Measurements from ENCODE around the gene SAMM50.

Gene SAMM50

GRCh38 chr22:43955040-43955882 lies at the start of gene SAMM50:
Gene SAMM50 (plus strand): TSS chr22:43955442. CDS start chr22:43955578, 136 bp downstream.
- Histone ChIP-seq H3K4me1 (ENCODE audit: control insufficient read depth, insufficient read depth, low read length) (peaks cover 20% of the 10 kb centered on the region), H3K4me3 (ENCODE audit: low read depth, low read length) (peak within 1 kb of the TSS; percentile 92), H3K27me3 (ENCODE audit: control insufficient read depth, insufficient read depth, low read length) (no peaks in the 10 kb centered on the region), H3K9me3 (ENCODE audit: control insufficient read depth, insufficient read depth, low read depth, low read length) (no peaks in the 10 kb centered on the region), H3K36me3 (ENCODE audit: control insufficient read depth, insufficient read depth, low read length) (no peaks in the 10 kb centered on the region), H3K9ac (ENCODE audit: low read length) (peak within 1 kb of the TSS; percentile 79), H3K27ac (ENCODE audit: low read depth, low read length) (peak within 1 kb of the TSS; percentile 73; the same call in 1 of the 2 replicates)

- peaks cover 10% of the 10 kb centered on the region; the same call in 1 of the 2 replicates for H3K27me3 ChIP-seq (ENCODE audit: control insufficient read depth, insufficient read depth, low read length)
- H3K36me3 ChIP-seq (ENCODE audit: control insufficient read depth, insufficient read depth, low read length), result no peaks in the 10 kb centered on the region
- H3K9me3 ChIP-seq (ENCODE audit: control insufficient read depth, insufficient read depth, low read depth, low read length), result no peaks in the 10 kb centered on the region
- no peak overlapping the region for H3K27ac ChIP-seq (ENCODE audit: low read depth, low read length)
- H3K4me1 ChIP-seq (ENCODE audit: control insufficient read depth, insufficient read depth, low read length), result peaks cover 8% of the 10 kb centered on the region; the same call in 1 of the 2 replicates
- H3K9ac ChIP-seq (ENCODE audit: low read length), result no peak overlapping the region
- no peak overlapping the region for H3K4me3 ChIP-seq (ENCODE audit: low read depth, low read length)
These were observed 49.6 kb upstream of the SAMM50 start for GRCh38 chr22:43905681-43906080.

- Histone ChIP-seq H3K9me3 (ENCODE audit: control insufficient read depth, insufficient read depth, low read depth, low read length) (peaks cover 2% of the 10 kb centered on the region; the same call in 1 of the 2 replicates), H3K36me3 (ENCODE audit: control insufficient read depth, insufficient read depth, low read length) (no peaks in the 10 kb centered on the region)
These were observed 45.5 kb upstream of the SAMM50 start for GRCh38 chr22:43909708-43910107.

GRCh38 chr22:43910178-43910695 lies 45.0 kb upstream of the SAMM50 start:
- Histone ChIP-seq H3K9ac (ENCODE audit: low read length) (no peak overlapping the region), H3K9me3 (ENCODE audit: control insufficient read depth, insufficient read depth, low read depth, low read length) (peaks cover 2% of the 10 kb centered on the region; the same call in 1 of the 2 replicates), H3K4me3 (ENCODE audit: low read depth, low read length) (no peak overlapping the region)

More at GRCh38 chr22:43909708-43910107, 45.5 kb upstream of the SAMM50 start:
- Histone ChIP-seq H3K27me3 (ENCODE audit: control insufficient read depth, insufficient read depth, low read length) (peaks cover 15% of the 10 kb centered on the region; the same call in 1 of the 2 replicates), H3K27ac (ENCODE audit: low read depth, low read length) (no peak overlapping the region), H3K9ac (ENCODE audit: low read length) (no peak overlapping the region), H3K4me3 (ENCODE audit: low read depth, low read length) (no peak overlapping the region), H3K4me1 (ENCODE audit: control insufficient read depth, insufficient read depth, low read length) (no peaks in the 10 kb centered on the region)

GRCh38 chr22:43911351-43911750 lies 43.9 kb upstream of the SAMM50 start:
- Histone ChIP-seq H3K9me3 (ENCODE audit: control insufficient read depth, insufficient read depth, low read depth, low read length) (peaks cover 6% of the 10 kb centered on the region), H3K4me1 (ENCODE audit: control insufficient read depth, insufficient read depth, low read length) (no peaks in the 10 kb centered on the region), H3K4me3 (ENCODE audit: low read depth, low read length) (no peak overlapping the region), H3K27me3 (ENCODE audit: control insufficient read depth, insufficient read depth, low read length) (peaks cover 15% of the 10 kb centered on the region; the same call in 1 of the 2 replicates), H3K27ac (ENCODE audit: low read depth, low read length) (no peak overlapping the region), H3K9ac (ENCODE audit: low read length) (no peak overlapping the region), H3K36me3 (ENCODE audit: control insufficient read depth, insufficient read depth, low read length) (no peaks in the 10 kb centered on the region)

More at GRCh38 chr22:43910178-43910695, 45.0 kb upstream of the SAMM50 start:
- no peaks in the 10 kb centered on the region for H3K36me3 ChIP-seq (ENCODE audit: control insufficient read depth, insufficient read depth, low read length)
- H3K4me1 ChIP-seq (ENCODE audit: control insufficient read depth, insufficient read depth, low read length), result no peaks in the 10 kb centered on the region
- peaks cover 15% of the 10 kb centered on the region; the same call in 1 of the 2 replicates for H3K27me3 ChIP-seq (ENCODE audit: control insufficient read depth, insufficient read depth, low read length)
- no peak overlapping the region for H3K27ac ChIP-seq (ENCODE audit: low read depth, low read length)

GRCh38 chr22:43917521-43917920 lies 37.7 kb upstream of the SAMM50 start:
- H3K9me3 ChIP-seq (ENCODE audit: control insufficient read depth, insufficient read depth, low read depth, low read length), result peaks cover 4% of the 10 kb centered on the region; the same call in 1 of the 2 replicates
- H3K4me1 ChIP-seq (ENCODE audit: control insufficient read depth, insufficient read depth, low read length), result peaks cover 8% of the 10 kb centered on the region; the same call in 1 of the 2 replicates
- no peak overlapping the region for H3K9ac ChIP-seq (ENCODE audit: low read length)
- H3K27ac ChIP-seq (ENCODE audit: low read depth, low read length), result no peak overlapping the region
- H3K4me3 ChIP-seq (ENCODE audit: low read depth, low read length), result no peak overlapping the region
- no peaks in the 10 kb centered on the region for H3K27me3 ChIP-seq (ENCODE audit: control insufficient read depth, insufficient read depth, low read length)
- H3K36me3 ChIP-seq (ENCODE audit: control insufficient read depth, insufficient read depth, low read length), result no peaks in the 10 kb centered on the region

- peaks cover 14% of the 10 kb centered on the region; the same call in 1 of the 2 replicates for H3K4me1 ChIP-seq (ENCODE audit: control insufficient read depth, insufficient read depth, low read length)
- H3K27ac ChIP-seq (ENCODE audit: low read depth, low read length), result no peak overlapping the region
- no peaks in the 10 kb centered on the region for H3K36me3 ChIP-seq (ENCODE audit: control insufficient read depth, insufficient read depth, low read length)
- no peaks in the 10 kb centered on the region for H3K27me3 ChIP-seq (ENCODE audit: control insufficient read depth, insufficient read depth, low read length)
- H3K9me3 ChIP-seq (ENCODE audit: control insufficient read depth, insufficient read depth, low read depth, low read length), result peaks cover 4% of the 10 kb centered on the region; the same call in 1 of the 2 replicates
- no peak overlapping the region for H3K9ac ChIP-seq (ENCODE audit: low read length)
- no peak overlapping the region for H3K4me3 ChIP-seq (ENCODE audit: low read depth, low read length)
These were observed 35.9 kb upstream of the SAMM50 start for GRCh38 chr22:43919106-43919973.

- H3K4me3 ChIP-seq (ENCODE audit: low read depth, low read length), result no peak overlapping the region
- no peaks in the 10 kb centered on the region for H3K9me3 ChIP-seq (ENCODE audit: control insufficient read depth, insufficient read depth, low read depth, low read length)
- peaks cover 30% of the 10 kb centered on the region for H3K4me1 ChIP-seq (ENCODE audit: control insufficient read depth, insufficient read depth, low read length)
- no peak overlapping the region for H3K9ac ChIP-seq (ENCODE audit: low read length)
- H3K27ac ChIP-seq (ENCODE audit: low read depth, low read length), result no peak overlapping the region
- H3K36me3 ChIP-seq (ENCODE audit: control insufficient read depth, insufficient read depth, low read length), result peaks cover 4% of the 10 kb centered on the region; the same call in 1 of the 2 replicates
- H3K27me3 ChIP-seq (ENCODE audit: control insufficient read depth, insufficient read depth, low read length), result no peaks in the 10 kb centered on the region
These were observed 33.9 kb upstream of the SAMM50 start for GRCh38 chr22:43921370-43921769.

GRCh38 chr22:43922123-43922522 lies 33.1 kb upstream of the SAMM50 start:
- H3K4me3 ChIP-seq (ENCODE audit: low read depth, low read length), result no peak overlapping the region
- H3K27me3 ChIP-seq (ENCODE audit: control insufficient read depth, insufficient read depth, low read length), result no peaks in the 10 kb centered on the region
- peaks cover 10% of the 10 kb centered on the region for H3K36me3 ChIP-seq (ENCODE audit: control insufficient read depth, insufficient read depth, low read length)
- H3K27ac ChIP-seq (ENCODE audit: low read depth, low read length), result no peak overlapping the region
- H3K9me3 ChIP-seq (ENCODE audit: control insufficient read depth, insufficient read depth, low read depth, low read length), result no peaks in the 10 kb centered on the region
- peaks cover 30% of the 10 kb centered on the region for H3K4me1 ChIP-seq (ENCODE audit: control insufficient read depth, insufficient read depth, low read length)
- H3K9ac ChIP-seq (ENCODE audit: low read length), result no peak overlapping the region

GRCh38 chr22:43923191-43923590 lies 32.1 kb upstream of the SAMM50 start:
- H3K9ac ChIP-seq (ENCODE audit: low read length), result peak overlapping the region; percentile 45
- H3K27me3 ChIP-seq (ENCODE audit: control insufficient read depth, insufficient read depth, low read length), result no peaks in the 10 kb centered on the region
- H3K4me1 ChIP-seq (ENCODE audit: control insufficient read depth, insufficient read depth, low read length), result peaks cover 30% of the 10 kb centered on the region
- no peak overlapping the region for H3K27ac ChIP-seq (ENCODE audit: low read depth, low read length)
- H3K4me3 ChIP-seq (ENCODE audit: low read depth, low read length), result peak overlapping the region; percentile 66
- H3K36me3 ChIP-seq (ENCODE audit: control insufficient read depth, insufficient read depth, low read length), result peaks cover 19% of the 10 kb centered on the region
- no peaks in the 10 kb centered on the region for H3K9me3 ChIP-seq (ENCODE audit: control insufficient read depth, insufficient read depth, low read depth, low read length)

All from HUES6 (cell line).